ENCODE results near the gene GSG1.
"Not testable (repeated sequence)": the region's sequence is repeated elsewhere in the genome, so short reads cannot be mapped to it uniquely, and the experiment has no call there.

Gene GSG1

GRCh38 chr12:13090054-13090453 is 13.4 kb downstream of the GSG1 start:
- no peak for DNase-seq (ENCODE audit: low read depth)

- DNase-seq (ENCODE audit: low read depth), result no peak
Observed at GRCh38 chr12:13088496-13088895, 15.0 kb downstream of the GSG1 start.

- DNase-seq (ENCODE audit: low read depth), result no peak
Observed at GRCh38 chr12:13087766-13088165, 15.7 kb downstream of the GSG1 start.

DNA sequence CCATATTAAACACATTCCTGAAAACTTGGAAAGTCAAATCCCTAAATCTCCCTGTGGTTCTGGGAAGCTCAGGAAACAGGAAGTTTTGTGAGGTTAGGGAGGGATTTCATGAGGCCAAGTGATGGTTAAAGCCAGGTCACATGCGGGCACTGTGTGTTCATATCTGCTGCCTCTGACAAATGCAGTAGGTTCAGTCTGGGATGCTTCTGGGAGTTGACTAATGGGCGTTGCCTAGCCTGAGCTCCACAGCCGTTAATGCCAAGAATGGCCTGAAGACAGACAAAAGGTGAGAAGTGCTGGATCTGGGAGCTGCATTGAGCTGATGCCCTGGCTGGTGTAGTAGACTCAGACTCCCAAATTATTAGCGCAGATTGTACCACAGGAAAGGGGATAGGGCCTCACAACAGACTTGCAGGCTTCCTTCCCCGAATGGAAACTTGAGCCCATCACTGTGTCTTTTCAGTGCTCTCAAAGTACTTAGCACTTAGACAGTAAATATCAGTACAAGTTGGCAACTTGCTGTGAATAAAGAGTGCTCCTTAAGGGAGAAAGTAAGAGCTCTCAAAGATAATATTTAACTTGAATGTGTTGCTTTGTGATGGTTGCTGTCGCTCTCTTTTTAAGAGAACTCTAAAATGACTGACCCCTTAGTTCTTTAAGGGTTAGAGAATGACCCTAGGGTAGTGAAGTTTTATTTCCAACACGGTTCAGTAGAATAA is 17.3 kb downstream of the GSG1 start:
- no peak for DNase-seq (ENCODE audit: low read depth)

GRCh38 chr12:13084898-13085640 is 18.4 kb downstream of the GSG1 start:
- DNase-seq (ENCODE audit: low read depth), result no peak

GRCh38 chr12:13083638-13084037 is 19.8 kb downstream of the GSG1 start:
- not testable (repeated sequence) for DNase-seq (ENCODE audit: low read depth)

DNA sequence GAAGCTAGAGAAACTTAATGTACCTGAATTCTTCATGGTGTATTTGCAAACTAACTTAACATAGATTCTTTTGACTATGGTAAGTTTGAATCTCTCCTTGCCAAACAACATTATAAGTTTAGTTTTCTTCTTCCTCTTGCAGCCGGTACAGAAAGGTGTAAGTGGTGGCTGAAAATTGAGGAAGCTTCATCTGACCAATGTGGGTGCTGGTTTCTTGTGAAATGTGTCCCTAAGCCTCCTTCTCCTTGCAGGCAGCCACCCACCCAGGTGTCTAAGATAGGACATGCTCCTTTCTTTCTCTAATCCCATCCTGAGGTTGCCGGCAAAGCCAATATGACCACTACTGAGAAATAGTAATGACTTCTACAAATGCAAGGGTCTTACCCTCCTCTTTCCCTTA is 20.6 kb downstream of the GSG1 start:
- no peak for DNase-seq (ENCODE audit: low read depth)

- DNase-seq (ENCODE audit: low read depth), result no peak
Observed at GRCh38 chr12:13080266-13080665, 23.2 kb downstream of the GSG1 start.

DNA sequence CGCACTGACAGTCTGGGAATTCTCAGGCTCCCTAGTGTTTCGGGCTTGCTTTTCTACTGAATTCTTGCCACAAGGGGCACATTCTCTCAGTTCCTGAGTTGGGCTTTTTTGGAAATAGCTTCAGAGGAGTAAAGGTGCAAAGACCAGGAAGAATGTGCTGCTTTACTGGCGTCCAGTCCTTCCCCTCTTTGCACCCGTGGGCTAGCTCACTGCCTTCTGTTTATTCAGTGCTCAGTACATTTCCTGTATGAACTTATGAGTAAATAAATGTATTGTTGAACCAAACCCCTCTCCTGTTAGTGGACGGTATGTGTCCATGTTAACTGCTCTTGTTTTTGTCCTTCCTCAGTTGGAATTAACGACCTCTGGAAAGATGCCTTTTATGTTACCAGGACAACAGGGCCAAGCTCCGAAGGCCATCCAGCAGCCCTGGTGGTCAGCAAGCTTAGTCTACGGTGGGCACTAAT is 24.0 kb downstream of the GSG1 start:
- no peak for DNase-seq (ENCODE audit: low read depth)

DNA sequence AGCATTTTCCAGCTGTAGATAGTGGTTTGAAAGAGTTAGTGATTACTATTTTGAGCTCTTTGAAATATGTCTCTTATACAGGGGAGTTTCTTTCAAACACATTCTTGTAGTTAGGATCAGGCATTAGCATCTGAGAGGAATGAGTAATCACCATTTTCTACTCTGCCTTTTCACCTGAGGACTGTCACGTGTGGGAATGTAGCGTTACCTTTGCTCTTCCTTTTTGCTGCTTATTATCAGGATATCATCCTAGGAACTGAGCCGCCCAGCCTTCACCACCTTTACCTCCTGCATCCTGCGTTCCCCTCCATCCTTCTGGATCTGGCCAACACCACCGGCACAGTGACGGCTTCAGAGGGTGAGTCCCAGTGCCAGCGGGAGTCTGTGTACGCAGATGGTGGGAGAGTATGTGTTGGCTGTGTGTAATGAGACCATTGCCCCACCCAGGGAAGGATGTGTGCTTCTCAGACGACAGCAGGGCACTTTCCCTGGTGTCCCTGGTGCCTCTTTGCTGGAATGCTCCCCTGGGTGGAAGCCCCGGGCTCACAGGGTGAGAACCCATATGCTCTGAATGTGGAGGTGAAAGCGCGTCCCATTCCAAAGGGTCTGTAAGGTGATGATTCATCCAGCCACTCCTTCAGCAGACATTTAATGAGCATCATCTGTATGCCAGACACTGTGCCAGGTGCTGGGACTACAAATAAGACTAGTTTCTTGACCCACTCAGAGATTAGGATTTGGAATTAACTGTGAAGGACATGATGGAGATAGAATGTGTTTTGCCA is 27.5 kb downstream of the GSG1 start:
- no peak for DNase-seq (ENCODE audit: low read depth)

DNA sequence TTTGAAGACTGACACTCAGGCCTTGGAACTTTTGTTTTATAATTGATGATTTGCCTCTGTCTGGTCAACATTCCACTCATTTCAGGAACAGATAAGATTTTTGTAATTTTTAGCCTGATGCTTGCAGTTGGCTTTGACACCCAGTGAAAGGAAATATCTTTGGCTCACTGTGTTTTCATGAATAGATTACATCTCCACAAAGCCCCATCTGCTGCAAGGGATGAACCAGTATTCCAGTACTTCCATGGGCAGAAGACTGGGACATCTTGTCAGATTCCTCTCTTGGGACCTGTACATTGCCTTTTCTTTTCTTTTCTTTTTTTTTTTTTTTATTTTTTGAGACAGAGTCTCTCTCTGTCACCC is 28.4 kb downstream of the GSG1 start:
- no peak for DNase-seq (ENCODE audit: low read depth)

DNA sequence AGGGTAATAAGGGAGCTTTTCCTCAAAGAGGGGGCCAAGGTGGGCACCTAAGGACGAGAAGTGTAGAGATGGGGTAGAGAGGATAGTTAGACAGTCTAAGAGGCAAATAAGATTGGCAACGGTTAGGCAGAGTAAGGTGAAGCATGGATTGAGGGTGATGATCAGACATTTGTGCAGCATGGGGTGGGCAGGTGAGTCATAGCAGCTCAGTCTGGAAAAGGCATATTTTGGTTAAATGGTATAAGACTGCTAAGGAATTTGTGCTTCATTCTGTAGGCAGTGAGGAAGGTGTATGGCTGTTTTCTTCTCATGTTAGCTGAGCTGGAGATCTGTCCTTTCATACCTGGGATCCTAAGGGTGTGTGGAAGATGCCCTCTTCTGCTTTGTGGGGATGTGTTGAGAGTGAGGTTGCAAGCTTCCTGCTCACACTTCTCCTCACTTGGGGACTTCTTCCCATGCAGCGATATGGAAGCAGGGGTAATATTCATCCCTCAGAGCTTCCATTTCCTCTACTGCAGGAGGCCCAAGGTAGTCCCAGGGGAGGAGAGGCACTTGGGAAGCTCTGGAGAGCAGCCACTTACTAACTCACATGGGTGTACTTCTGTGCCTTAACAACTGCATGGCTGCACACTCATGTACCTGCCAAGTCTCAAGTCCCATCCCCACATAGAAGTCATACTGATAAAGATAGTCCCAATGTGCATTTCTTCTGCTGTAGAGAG is 28.9 kb downstream of the GSG1 start:
- no peak for DNase-seq (ENCODE audit: low read depth)

- DNase-seq (ENCODE audit: low read depth), result no peak
Observed at GRCh38 chr12:13073173-13073572, 30.3 kb downstream of the GSG1 start.

GRCh38 chr12:13071305-13072280 is 31.9 kb downstream of the GSG1 start:
- no peak for DNase-seq (ENCODE audit: low read depth)

DNA sequence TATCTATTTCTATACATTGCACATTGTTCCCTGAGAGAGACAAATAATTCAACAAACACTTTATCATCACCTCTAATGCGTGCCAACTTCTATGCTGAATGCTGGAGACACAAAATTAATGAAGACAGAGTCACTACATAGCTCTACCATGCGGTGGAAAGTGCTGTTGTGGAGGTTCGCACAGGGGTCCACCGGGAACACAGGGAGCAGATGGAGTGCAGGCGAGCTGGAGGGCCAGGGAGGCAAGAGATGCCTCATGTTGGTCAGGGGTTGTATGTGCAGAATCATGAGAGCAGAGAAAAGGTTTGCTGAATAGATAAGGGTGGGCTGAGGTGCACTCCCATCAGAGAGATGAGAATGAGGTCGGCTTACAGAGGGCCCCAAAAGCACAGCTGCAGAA is 34.1 kb downstream of the GSG1 start:
- no peak for DNase-seq (ENCODE audit: low read depth)

GRCh38 chr12:13067322-13067721 is 36.1 kb downstream of the GSG1 start:
- DNase-seq (ENCODE audit: low read depth), result no peak

DNA sequence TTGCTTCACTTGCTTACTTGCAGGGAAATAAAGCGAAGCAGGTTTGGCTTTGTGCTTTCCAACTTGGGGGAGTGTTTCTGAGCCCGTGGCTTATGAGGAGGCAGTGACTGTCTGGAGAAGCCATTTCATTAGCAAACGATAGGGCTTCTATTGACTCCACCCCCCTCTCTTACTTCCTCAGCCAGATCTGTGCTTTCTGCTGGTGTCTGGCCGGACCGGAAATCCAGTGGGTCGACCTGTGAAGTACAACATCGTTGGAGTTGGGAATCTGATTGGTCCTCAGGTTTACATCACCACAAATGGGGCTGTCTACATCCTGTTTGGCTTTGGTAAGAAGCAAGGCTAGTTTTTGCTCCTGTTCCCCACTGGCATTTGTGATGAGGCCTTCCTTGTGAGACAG is 37.0 kb downstream of the GSG1 start:
- no peak for DNase-seq (ENCODE audit: low read depth)

DNA sequence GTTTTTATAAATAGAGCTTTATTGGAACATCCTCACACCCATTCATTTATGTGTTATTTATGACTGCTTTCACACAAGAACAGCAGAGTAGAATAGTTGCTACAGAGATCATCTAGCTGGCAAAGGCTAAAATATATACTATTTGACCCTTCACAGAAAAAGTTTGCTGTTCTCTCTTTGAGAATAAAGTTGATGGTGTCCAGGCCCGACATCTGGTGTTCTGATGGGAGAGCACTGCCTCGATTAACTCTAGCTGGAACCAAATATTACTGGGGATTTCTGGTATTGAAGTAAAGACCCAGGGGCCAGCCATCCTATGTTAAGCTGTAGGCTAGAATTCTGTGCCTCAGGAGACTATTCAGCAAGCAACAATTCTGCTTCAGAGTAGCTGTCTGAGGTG is 37.5 kb downstream of the GSG1 start:
- no peak for DNase-seq (ENCODE audit: low read depth)

GRCh38 chr12:13062669-13063068 is 40.8 kb downstream of the GSG1 start:
- DNase-seq (ENCODE audit: low read depth), result no peak

DNA sequence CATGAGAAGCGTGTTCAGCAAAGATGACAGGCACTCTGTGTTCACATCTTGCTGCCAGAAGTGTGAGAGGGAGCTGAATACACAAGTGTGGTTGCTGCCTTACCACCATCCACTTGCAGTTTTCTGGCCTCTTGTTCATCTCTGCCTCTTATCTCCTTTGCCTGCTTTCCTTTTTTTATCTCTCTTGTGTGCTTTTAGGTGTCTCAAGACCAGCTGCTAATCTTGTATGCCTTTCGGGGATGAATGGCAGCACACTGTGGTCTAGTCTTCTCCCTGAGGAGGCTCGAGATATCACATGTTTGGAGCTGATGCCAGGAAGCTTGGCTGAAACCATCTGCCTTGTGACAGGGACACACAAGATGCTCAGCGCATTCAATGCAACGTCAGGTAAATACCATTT is 42.1 kb downstream of the GSG1 start:
- DNase-seq (ENCODE audit: low read depth), result no peak

- DNase-seq (ENCODE audit: low read depth), result no peak
Observed at GRCh38 chr12:13060581-13060980, 42.9 kb downstream of the GSG1 start.
